GM15510 (cell line): ENCODE results near the gene ARHGEF28.

Source experiments
- POLR2A ChIP-seq: IDR thresholded peaks from 3 replicates; pipeline ENCODE4 v1.6.1; 2011; ENCODE audit warnings: borderline replicate concordance; ENCODE audit not compliant: insufficient read length; ENCODE audit errors: extremely low read depth

Gene ARHGEF28

GRCh38 chr5:73749485-73750270 is 123.7 kb downstream of the ARHGEF28 start:
- no peak for TF ChIP-seq POLR2A

DNA sequence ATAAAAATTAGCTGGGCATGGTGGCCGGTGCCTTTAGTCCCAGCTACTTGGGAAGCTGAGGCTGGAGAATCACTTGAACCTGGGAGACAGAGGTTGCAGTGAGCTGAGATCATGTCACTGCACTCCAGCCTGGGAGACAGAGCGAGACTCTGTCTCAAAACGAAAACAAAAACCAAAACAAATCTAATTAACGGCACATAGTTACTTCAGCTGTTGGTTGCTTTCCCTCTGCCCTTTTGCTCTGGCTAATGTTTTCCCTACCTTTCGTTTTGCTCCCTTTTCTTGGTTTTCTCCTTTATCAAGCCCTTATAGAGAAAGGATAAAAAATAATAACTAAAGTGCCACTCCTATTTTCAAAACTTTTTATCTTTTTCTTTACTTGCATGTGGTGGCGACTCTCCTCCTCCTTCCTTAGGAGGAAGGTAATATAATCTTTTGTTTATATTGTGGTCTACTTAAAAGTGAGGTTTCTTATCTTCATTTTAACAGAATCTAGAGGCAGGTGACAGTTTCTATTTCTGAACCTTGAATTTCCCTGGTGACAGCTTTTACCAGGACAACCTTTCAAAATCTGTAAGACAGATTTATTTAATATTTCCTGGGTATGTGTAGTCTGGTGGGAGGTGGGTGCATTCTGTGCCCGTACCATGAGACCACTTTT is 125.4 kb downstream of the ARHGEF28 start:
- TF ChIP-seq POLR2A = no peak

GRCh38 chr5:73754254-73754653 is 128.3 kb downstream of the ARHGEF28 start:
- no peak for TF ChIP-seq POLR2A

- TF ChIP-seq POLR2A = no peak
These were observed 131.4 kb downstream of the ARHGEF28 start for GRCh38 chr5:73757416-73757815.

DNA sequence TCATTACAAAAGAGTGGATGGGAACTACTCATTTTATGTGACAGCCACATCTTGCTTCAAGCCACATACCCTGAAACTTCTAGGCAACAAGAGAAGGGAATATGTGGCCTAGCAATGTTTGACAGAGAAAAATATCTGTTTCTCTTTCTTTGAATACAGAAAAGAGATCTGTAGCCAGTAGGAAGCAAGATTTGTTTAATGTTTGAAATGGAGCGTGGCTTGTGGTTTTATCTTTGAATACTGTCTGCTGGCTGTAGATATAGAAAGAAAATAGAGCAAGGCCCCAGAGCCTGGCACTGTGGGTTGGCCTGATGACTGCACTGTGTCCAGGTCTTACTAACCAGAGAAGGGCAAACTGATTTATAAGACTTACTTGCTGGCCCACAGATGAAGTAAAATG is 133.8 kb downstream of the ARHGEF28 start:
- no peak for TF ChIP-seq POLR2A

- TF ChIP-seq POLR2A = no peak
These were observed 137.5 kb downstream of the ARHGEF28 start for GRCh38 chr5:73763300-73764032.

DNA sequence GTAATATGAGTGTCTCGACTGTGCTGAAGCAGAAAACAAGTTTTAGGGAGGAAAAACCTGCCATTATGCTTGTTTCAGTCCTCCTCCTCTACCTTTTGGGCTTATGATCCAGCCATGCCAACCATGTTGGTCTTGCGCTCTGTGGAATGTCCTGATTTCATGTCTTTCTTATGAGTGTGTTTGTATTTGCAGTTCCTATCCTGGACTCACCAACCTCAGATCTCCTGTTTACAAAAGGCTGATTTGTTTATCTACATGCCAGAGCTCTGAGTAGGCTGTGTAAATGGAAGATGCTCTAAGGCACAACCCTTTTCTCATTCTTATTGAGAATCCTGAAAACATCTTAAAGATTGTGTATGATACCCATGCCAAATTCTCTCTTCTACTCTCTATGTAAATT is 138.6 kb downstream of the ARHGEF28 start:
- TF ChIP-seq POLR2A = no peak

GRCh38 chr5:73764996-73765395 is 139.0 kb downstream of the ARHGEF28 start:
- TF ChIP-seq POLR2A = no peak

- TF ChIP-seq POLR2A = no peak
These were observed 140.9 kb downstream of the ARHGEF28 start for GRCh38 chr5:73766902-73767301.

DNA sequence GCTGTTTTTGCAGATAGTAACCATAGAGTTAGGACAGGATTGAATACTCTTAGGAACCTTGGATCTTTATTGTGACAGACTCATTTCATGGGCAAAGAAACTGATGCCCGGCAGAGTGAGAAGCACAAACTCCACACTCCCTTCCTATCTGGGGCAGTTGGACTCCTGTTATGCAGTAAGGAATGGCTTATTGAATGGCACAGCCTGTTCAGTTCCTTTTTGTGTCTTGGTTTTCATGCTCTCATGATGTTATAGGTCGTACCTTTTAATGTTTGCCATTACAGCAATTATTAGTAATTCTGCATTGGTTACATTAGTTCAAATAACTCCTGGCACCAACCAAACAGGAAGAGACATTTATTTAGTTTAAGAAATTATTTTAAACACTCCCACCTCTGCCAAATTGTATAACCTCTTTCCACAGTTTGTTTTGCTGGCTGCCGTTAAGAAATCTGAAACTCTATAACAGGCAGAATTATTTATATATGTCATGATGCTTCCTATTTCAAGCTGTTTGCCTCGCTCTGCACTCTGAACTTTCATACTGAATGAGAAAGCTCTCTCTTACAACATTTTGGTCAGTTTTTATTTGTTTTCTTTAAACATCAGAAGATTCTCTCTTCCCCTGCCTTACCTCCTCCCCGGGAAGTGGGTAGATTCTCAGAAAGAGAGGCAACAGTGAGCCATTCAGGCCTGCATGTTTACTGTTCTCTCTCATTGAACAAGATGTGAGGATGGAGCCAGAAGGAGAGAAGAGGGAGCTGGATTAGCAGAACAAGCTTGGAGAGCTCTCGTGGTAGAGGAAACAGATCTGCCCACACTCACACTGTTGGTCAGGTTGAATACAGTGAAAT is 144.4 kb downstream of the ARHGEF28 start:
- TF ChIP-seq POLR2A = no peak

- no peak for TF ChIP-seq POLR2A
These were observed 148.9 kb downstream of the ARHGEF28 start for GRCh38 chr5:73774924-73775323.

DNA sequence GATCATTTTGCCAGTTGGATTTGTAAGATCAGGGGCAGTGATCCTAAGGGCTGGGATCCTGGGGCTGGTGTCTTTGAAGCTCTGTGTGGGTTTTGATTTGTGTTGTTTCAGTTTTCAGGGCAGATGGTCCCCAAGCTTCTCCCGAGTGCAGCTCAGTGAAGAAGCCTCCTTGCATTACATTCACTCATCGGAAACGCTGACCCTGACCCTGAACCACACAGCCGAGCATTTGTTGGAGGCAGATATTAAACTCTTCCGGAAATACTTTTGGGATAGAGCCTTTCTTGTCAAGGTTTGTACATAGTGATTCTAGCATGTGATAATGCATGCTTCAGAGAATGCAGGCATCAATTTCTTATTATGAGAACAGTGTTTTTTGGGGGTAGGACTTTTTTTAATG is 150.4 kb downstream of the ARHGEF28 start:
- no peak for TF ChIP-seq POLR2A

DNA sequence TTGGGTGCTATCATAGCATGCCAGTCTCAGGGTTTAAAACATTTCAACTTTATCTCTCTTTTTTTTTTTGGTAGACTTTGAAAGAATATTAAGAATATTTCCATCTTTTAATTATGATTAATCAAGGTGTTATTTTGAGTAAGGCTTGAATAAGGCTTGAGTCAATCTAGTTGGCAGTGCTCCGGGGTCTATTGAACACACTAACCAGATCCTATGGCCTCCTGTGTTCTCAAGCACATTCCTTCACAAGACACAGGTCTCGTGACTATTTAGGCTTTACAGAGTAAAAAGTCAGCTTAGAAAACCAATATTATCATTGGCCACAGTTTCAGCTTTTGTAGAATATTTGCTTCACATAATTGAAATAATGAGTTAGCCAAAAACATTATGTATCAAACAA is 151.2 kb downstream of the ARHGEF28 start:
- no peak for TF ChIP-seq POLR2A

GRCh38 chr5:73780302-73781080 is 154.5 kb downstream of the ARHGEF28 start:
- no peak for TF ChIP-seq POLR2A
